Neuronal stem cell (in vitro differentiated cells): ENCODE measurements around the gene LAMC3.
A peak's percentile ranks its signal among the peaks of the same experiment; 100 is the strongest.

Experiments used
- DNase-seq: peaks from one replicate; pipeline ENCODE4 v3.0.0-alpha.2; 2013; ENCODE audit warnings: low spot score
- H2AFZ ChIP-seq: one replicate; pipeline ENCODE4 v1.6.1; 2013; ENCODE audit warnings: mild to moderate bottlenecking, low read length, inconsistent platforms
- H2AK5ac ChIP-seq: 2 replicates; pipeline ENCODE4 v1.6.1; 2013; ENCODE audit warnings: low read depth, mild to moderate bottlenecking, inconsistent platforms, low read length, moderate library complexity, mixed read lengths
- H2BK120ac ChIP-seq: 2 replicates; pipeline ENCODE4 v1.6.1; 2013; ENCODE audit warnings: low read depth, mild to moderate bottlenecking, inconsistent platforms, low read length, moderate library complexity, mixed read lengths
- H2BK12ac ChIP-seq: one replicate; pipeline ENCODE4 v1.6.1; 2013; ENCODE audit warnings: low read length, inconsistent platforms
- H2BK15ac ChIP-seq: 2 replicates; pipeline ENCODE4 v1.6.1; 2013; ENCODE audit warnings: mild to moderate bottlenecking, low read length, inconsistent platforms, mixed read lengths
- H2BK5ac ChIP-seq: one replicate; pipeline ENCODE4 v1.6.1; 2013; ENCODE audit warnings: inconsistent platforms, mild to moderate bottlenecking, low read length, moderate library complexity
- H3K14ac ChIP-seq: one replicate; pipeline ENCODE4 v1.6.1; 2013; ENCODE audit warnings: low read length, inconsistent platforms
- H3K18ac ChIP-seq: 2 replicates; pipeline ENCODE4 v1.6.1; 2013; ENCODE audit warnings: low read length, inconsistent platforms
- H3K23ac ChIP-seq: 2 replicates; pipeline ENCODE4 v1.6.1; 2013; ENCODE audit warnings: low read depth, mild to moderate bottlenecking, mixed read lengths, low read length, inconsistent platforms; ENCODE audit not compliant: poor library complexity
- H3K27ac ChIP-seq: replicated peaks from 3 replicates; pipeline ENCODE4 v1.5.1; 2013; ENCODE audit warnings: low read length, inconsistent platforms
- H3K27me3 ChIP-seq, 3 experiments: 2 replicates each; pipeline ENCODE4 v1.6.1; 2013; ENCODE audit warnings: low read length in 3 of 3, mild to moderate bottlenecking in 2 of 3, inconsistent platforms in 1 of 3, low read depth in 1 of 3, mixed read lengths in 1 of 3, moderate library complexity in 1 of 3; ENCODE audit not compliant: control insufficient read depth in 3 of 3, insufficient read depth in 3 of 3
- H3K36me3 ChIP-seq, 2 donors: replicated peaks in 1 of 2; 2 replicates each; pipeline ENCODE4 v1.6.1; 2013; ENCODE audit warnings: low read length in 2 of 2; ENCODE audit not compliant: control insufficient read depth in 2 of 2, insufficient read depth in 2 of 2
- H3K4ac ChIP-seq: 2 replicates; pipeline ENCODE4 v1.6.1; 2013; ENCODE audit warnings: inconsistent platforms, mild to moderate bottlenecking, low read length, moderate library complexity
- H3K4me1 ChIP-seq, 2 donors: 1 replicate in 1 of 2; 2 replicates in 1 of 2; pipeline ENCODE4 v1.6.1; 2013; ENCODE audit warnings: low read length in 2 of 2, low read depth in 1 of 2; ENCODE audit not compliant: control insufficient read depth in 2 of 2, insufficient read depth in 1 of 2
- H3K4me2 ChIP-seq: one replicate; pipeline ENCODE4 v1.6.1; 2013; ENCODE audit warnings: mild to moderate bottlenecking, low read length, inconsistent platforms; ENCODE audit not compliant: insufficient read depth, poor library complexity, severe bottlenecking
- H3K4me3 ChIP-seq, 2 donors: 2 replicates each; pipeline ENCODE4 v1.5.1; 2013; ENCODE audit warnings: low read length in 2 of 2, mild to moderate bottlenecking in 2 of 2, inconsistent platforms in 1 of 2, moderate library complexity in 1 of 2
- H3K79me1 ChIP-seq: one replicate; pipeline ENCODE4 v1.6.1; 2013; ENCODE audit warnings: low read depth, mild to moderate bottlenecking, inconsistent platforms, low read length, moderate library complexity
- H3K9ac ChIP-seq: one replicate; pipeline ENCODE4 v1.6.1; 2013; ENCODE audit warnings: mild to moderate bottlenecking, low read depth, low read length, inconsistent platforms; ENCODE audit not compliant: poor library complexity
- H3K9me3 ChIP-seq, 2 donors: replicated peaks in 1 of 2; 2 replicates each; pipeline versions ENCODE3 to v1.6.1; 2013; ENCODE audit warnings: low read length in 2 of 2, mild to moderate bottlenecking in 2 of 2, inconsistent platforms in 1 of 2, low read depth in 1 of 2, mixed read lengths in 1 of 2, moderate library complexity in 1 of 2; ENCODE audit not compliant: control insufficient read depth in 2 of 2, insufficient read depth in 1 of 2
- H4K8ac ChIP-seq: one replicate; pipeline ENCODE4 v1.6.1; 2013; ENCODE audit warnings: low read depth, mild to moderate bottlenecking, inconsistent platforms, low read length, moderate library complexity
- H4K91ac ChIP-seq: one replicate; pipeline ENCODE4 v1.6.1; 2013; ENCODE audit warnings: low read length, low read depth, mild to moderate bottlenecking, inconsistent platforms; ENCODE audit not compliant: poor library complexity
- WGBS, 2 donors: extraction: QIAGEN DNeasy Blood & Tissue Kit; methylation state at CpG; one replicate each; pipeline ENCODE4 v1.1.7; 2013; ENCODE audit warnings: missing lambda C conversion rate in 2 of 2, mixed read lengths in 1 of 2; ENCODE audit not compliant: insufficient read length in 2 of 2, insufficient replicate concordance in 1 of 2; ENCODE audit errors: extremely low coverage in 2 of 2; 5-methylcytosine and 5-hydroxymethylcytosine counted together

Gene LAMC3

GRCh38 chr9:130983359-130983670 is 25.7 kb upstream of the LAMC3 start:
- H2AK5ac ChIP-seq = no peak overlapping the region
- no peak overlapping the region for H3K9ac ChIP-seq
- H2BK120ac ChIP-seq = no peak overlapping the region
- WGBS, 2 donors = no CpG with 5 or more reads among the region's 6 CpGs
- no peak overlapping the region for H3K4me3 ChIP-seq
- peak overlapping the region; percentile 85 for H3K23ac ChIP-seq
- no peaks in the 10 kb centered on the region for H3K27me3 ChIP-seq
- H3K36me3 ChIP-seq = no peaks in the 10 kb centered on the region
- H3K27ac ChIP-seq = no peak overlapping the region
- no peaks in the 10 kb centered on the region for H3K79me1 ChIP-seq
- DNase-seq = no peak
- H3K14ac ChIP-seq = no peak overlapping the region
- H3K4me2 ChIP-seq = no peak overlapping the region
- H4K8ac ChIP-seq = no peak overlapping the region
- peaks cover 14 to 53% of the 10 kb centered on the region in 2 donors for H3K4me1 ChIP-seq
- H3K4ac ChIP-seq = no peak overlapping the region
- H2BK12ac ChIP-seq = no peak overlapping the region
- H4K91ac ChIP-seq = no peak overlapping the region
- H2BK5ac ChIP-seq = no peak overlapping the region
- no peak overlapping the region for H2BK15ac ChIP-seq
- H3K9me3 ChIP-seq = peaks cover 0 to 2% of the 10 kb centered on the region in 2 donors
- peak overlapping the region; percentile 4 for H2AFZ ChIP-seq
- H3K18ac ChIP-seq = no peak overlapping the region

DNA sequence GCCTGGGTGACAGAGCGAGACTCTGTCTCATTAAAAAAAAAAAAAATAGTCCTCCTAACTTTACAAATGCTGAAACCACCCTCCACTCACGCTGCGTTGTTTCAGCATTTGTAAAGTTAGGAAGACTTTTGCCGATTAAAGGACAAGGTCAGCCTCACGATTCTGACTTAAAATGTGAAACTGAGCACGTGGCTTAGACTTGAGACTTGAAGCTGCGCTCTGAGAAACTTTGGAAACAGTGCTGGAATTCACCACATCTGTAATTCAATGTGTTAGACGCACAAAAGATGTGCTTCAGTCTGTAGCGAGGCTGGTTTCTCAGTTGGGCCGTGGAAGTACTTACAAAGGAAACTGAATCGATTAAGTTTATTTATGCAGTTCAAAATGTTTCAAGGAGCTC is 25.0 kb upstream of the LAMC3 start:
- Histone ChIP-seq H3K23ac (no peak overlapping the region), H3K18ac (no peak overlapping the region), H3K79me1 (no peaks in the 10 kb centered on the region), H3K9me3 (peaks cover 0 to 2% of the 10 kb centered on the region in 2 donors), H3K27ac (no peak overlapping the region), H3K36me3 (no peaks in the 10 kb centered on the region), H3K27me3 (no peaks in the 10 kb centered on the region), H2AFZ (peak overlapping the region; percentile 43), H3K14ac (no peak overlapping the region), H2BK12ac (no peak overlapping the region), H3K4me2 (no peak overlapping the region), H3K4ac (no peak overlapping the region), H3K4me3 (no peak overlapping the region), H3K4me1 (peaks cover 14 to 53% of the 10 kb centered on the region in 2 donors), H4K8ac (no peak overlapping the region), H2AK5ac (no peak overlapping the region), H2BK120ac (no peak overlapping the region), H4K91ac (no peak overlapping the region), H2BK5ac (no peak overlapping the region), H2BK15ac (no peak overlapping the region), H3K9ac (no peak overlapping the region)
- DNase-seq = no peak
- no CpG with 5 or more reads among the region's 11 CpGs for WGBS, 2 donors

DNA sequence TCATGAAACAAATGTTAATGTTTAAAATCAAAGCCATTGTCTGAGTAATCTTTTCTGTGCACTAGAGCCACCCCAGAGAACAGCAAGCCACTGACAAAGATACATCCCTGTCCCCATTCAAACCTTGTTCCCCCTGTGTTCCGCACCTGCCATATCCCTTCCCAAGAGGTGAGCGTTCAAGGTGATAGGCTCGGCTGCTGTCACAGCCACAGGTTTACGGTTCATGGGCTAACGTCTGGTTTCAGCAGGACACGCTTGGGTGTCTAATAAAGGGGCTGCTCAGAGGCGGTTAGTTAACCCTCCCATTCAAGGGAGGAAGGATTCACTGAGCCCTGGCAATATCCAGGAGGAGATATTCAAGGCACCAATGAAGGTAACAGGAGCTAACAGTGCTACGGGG is 24.5 kb upstream of the LAMC3 start:
- Histone ChIP-seq H2AFZ (peak overlapping the region; percentile 43), H4K8ac (no peak overlapping the region), H3K79me1 (no peaks in the 10 kb centered on the region), H3K4me2 (no peak overlapping the region), H3K9me3 (peaks cover 0 to 2% of the 10 kb centered on the region in 2 donors), H3K4me3 (no peak overlapping the region), H3K23ac (peak overlapping the region; percentile 86), H3K27ac (no peak overlapping the region), H2AK5ac (no peak overlapping the region), H3K27me3 (no peaks in the 10 kb centered on the region), H3K18ac (peak overlapping the region; percentile 52), H2BK15ac (no peak overlapping the region), H3K4ac (no peak overlapping the region), H2BK12ac (no peak overlapping the region), H2BK5ac (no peak overlapping the region), H3K14ac (no peak overlapping the region), H2BK120ac (no peak overlapping the region), H3K4me1 (peaks cover 14 to 53% of the 10 kb centered on the region in 2 donors), H4K91ac (no peak overlapping the region), H3K9ac (no peak overlapping the region), H3K36me3 (no peaks in the 10 kb centered on the region)
- no CpG with 5 or more reads among the region's 8 CpGs for WGBS, 2 donors
- DNase-seq = no peak

GRCh38 chr9:130985029-130985428 is 23.9 kb upstream of the LAMC3 start:
- Histone ChIP-seq H3K27ac (no peak overlapping the region), H3K9me3 (peaks cover 0 to 2% of the 10 kb centered on the region in 2 donors), H2BK12ac (no peak overlapping the region), H2BK5ac (no peak overlapping the region), H3K23ac (peak overlapping the region; percentile 34), H3K79me1 (no peaks in the 10 kb centered on the region), H2AFZ (no peak overlapping the region), H4K91ac (no peak overlapping the region), H3K4me2 (no peak overlapping the region), H3K27me3 (no peaks in the 10 kb centered on the region), H3K9ac (no peak overlapping the region), H2AK5ac (no peak overlapping the region), H3K4me3 (no peak overlapping the region), H3K4ac (no peak overlapping the region), H3K36me3 (no peaks in the 10 kb centered on the region), H2BK120ac (no peak overlapping the region), H3K18ac (no peak overlapping the region), H2BK15ac (no peak overlapping the region), H3K4me1 (peaks cover 14 to 50% of the 10 kb centered on the region in 2 donors), H3K14ac (no peak overlapping the region), H4K8ac (no peak overlapping the region)
- DNase-seq = no peak
- WGBS, 2 donors = no CpG with 5 or more reads among the region's 6 CpGs
